ENCODE results near the gene NOL3.

NOL3 gene

GRCh38 chr16:67191411-67191994 lies 21.2 kb downstream of the NOL3 start:
- peak overlapping the region; percentile 98 for H3K4me3 ChIP-seq (replicated peaks; ENCODE audit: insufficient read depth, low read length)
- no peak overlapping the region for H3K27ac ChIP-seq (replicated peaks)
- H3K27me3 ChIP-seq (ENCODE audit: insufficient read depth, poor library complexity, severe bottlenecking): no peaks in the 10 kb centered on the region

GRCh38 chr16:67191995-67192681 lies 21.8 kb downstream of the NOL3 start, which contains the start of gene E2F4:
TSS of gene E2F4 (plus strand) at chr16:67192155. CDS start at chr16:67192228, 73 bp downstream.
- Histone ChIP-seq H3K27me3 (ENCODE audit: insufficient read depth, poor library complexity, severe bottlenecking) (no peaks in the 10 kb centered on the region), H3K4me3 (replicated peaks; ENCODE audit: insufficient read depth, low read length) (peak within 1 kb of the TSS; percentile 98), H3K27ac (replicated peaks) (peak within 1 kb of the TSS; percentile 86)
- DNase-seq (ENCODE audit: low read depth in 1 of 2, low spot score in 1 of 2): peak; percentile 89 to 93
- TF ChIP-seq POLR2AphosphoS5 (IDR thresholded peaks at IDR 0.05; ENCODE audit: low read depth): peak; percentile 47
- TF ChIP-seq, protein P1, sequence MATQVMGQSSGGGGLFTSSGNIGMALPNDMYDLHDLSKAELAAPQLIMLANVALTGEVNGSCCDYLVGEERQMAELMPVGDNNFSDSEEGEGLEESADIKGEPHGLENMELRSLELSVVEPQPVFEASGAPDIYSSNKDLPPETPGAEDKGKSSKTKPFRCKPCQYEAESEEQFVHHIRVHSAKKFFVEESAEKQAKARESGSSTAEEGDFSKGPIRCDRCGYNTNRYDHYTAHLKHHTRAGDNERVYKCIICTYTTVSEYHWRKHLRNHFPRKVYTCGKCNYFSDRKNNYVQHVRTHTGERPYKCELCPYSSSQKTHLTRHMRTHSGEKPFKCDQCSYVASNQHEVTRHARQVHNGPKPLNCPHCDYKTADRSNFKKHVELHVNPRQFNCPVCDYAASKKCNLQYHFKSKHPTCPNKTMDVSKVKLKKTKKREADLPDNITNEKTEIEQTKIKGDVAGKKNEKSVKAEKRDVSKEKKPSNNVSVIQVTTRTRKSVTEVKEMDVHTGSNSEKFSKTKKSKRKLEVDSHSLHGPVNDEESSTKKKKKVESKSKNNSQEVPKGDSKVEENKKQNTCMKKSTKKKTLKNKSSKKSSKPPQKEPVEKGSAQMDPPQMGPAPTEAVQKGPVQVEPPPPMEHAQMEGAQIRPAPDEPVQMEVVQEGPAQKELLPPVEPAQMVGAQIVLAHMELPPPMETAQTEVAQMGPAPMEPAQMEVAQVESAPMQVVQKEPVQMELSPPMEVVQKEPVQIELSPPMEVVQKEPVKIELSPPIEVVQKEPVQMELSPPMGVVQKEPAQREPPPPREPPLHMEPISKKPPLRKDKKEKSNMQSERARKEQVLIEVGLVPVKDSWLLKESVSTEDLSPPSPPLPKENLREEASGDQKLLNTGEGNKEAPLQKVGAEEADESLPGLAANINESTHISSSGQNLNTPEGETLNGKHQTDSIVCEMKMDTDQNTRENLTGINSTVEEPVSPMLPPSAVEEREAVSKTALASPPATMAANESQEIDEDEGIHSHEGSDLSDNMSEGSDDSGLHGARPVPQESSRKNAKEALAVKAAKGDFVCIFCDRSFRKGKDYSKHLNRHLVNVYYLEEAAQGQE (IDR thresholded peaks at IDR 0.05; ENCODE audit: insufficient replicate concordance, low read depth): no peak
- no peak for TF ChIP-seq CTCF (IDR thresholded peaks at IDR 0.05; ENCODE audit: insufficient read depth, low read length)
- TF ChIP-seq SPI1 (IDR thresholded peaks at IDR 0.05; ENCODE audit: borderline replicate concordance, low read depth): peak; percentile 88
- peak; percentile 90 for TF ChIP-seq GABPA (IDR thresholded peaks at IDR 0.05; ENCODE audit: low read depth)

More at GRCh38 chr16:67191411-67191994, 21.2 kb downstream of the NOL3 start:
- DNase-seq (ENCODE audit: low read depth in 1 of 2, low spot score in 1 of 2): no peak
- TF ChIP-seq GABPA (IDR thresholded peaks at IDR 0.05; ENCODE audit: low read depth): no peak
- TF ChIP-seq POLR2AphosphoS5 (IDR thresholded peaks at IDR 0.05; ENCODE audit: low read depth): no peak
- no peak for TF ChIP-seq SPI1 (IDR thresholded peaks at IDR 0.05; ENCODE audit: borderline replicate concordance, low read depth)
- TF ChIP-seq, protein P1 (IDR thresholded peaks at IDR 0.05; ENCODE audit: insufficient replicate concordance, low read depth): no peak
- no peak for TF ChIP-seq CTCF (IDR thresholded peaks at IDR 0.05; ENCODE audit: insufficient read depth, low read length)

- Histone ChIP-seq H3K4me3 (replicated peaks; ENCODE audit: insufficient read depth, low read length) (peak overlapping the region; percentile 98), H3K27ac (replicated peaks) (peak overlapping the region; percentile 86), H3K27me3 (ENCODE audit: insufficient read depth, poor library complexity, severe bottlenecking) (no peaks in the 10 kb centered on the region)
- TF ChIP-seq GABPA (IDR thresholded peaks at IDR 0.05; ENCODE audit: low read depth) (no peak), SPI1 (IDR thresholded peaks at IDR 0.05; ENCODE audit: borderline replicate concordance, low read depth) (no peak)
- no peak for DNase-seq (ENCODE audit: low read depth in 1 of 2, low spot score in 1 of 2)
Observed at GRCh38 chr16:67192781-67193361, 22.5 kb downstream of the NOL3 start.

- TF ChIP-seq GABPA (IDR thresholded peaks at IDR 0.05; ENCODE audit: low read depth) (no peak), CTCF (IDR thresholded peaks at IDR 0.05; ENCODE audit: insufficient read depth, low read length) (no peak), POLR2AphosphoS5 (IDR thresholded peaks at IDR 0.05; ENCODE audit: low read depth) (no peak), SPI1 (IDR thresholded peaks at IDR 0.05; ENCODE audit: borderline replicate concordance, low read depth) (no peak)
- TF ChIP-seq, protein P1 (IDR thresholded peaks at IDR 0.05; ENCODE audit: insufficient replicate concordance, low read depth): no peak
- no peak overlapping the region; the same call in 1 of the 2 replicates for H3K27ac ChIP-seq (replicated peaks)
- H3K27me3 ChIP-seq (ENCODE audit: insufficient read depth, poor library complexity, severe bottlenecking): no peaks in the 10 kb centered on the region
- H3K4me3 ChIP-seq (replicated peaks; ENCODE audit: insufficient read depth, low read length): peak overlapping the region; percentile 98
- DNase-seq (ENCODE audit: low read depth in 1 of 2, low spot score in 1 of 2): no peak
Observed at GRCh38 chr16:67193536-67193935, 23.2 kb downstream of the NOL3 start.
